Right atrium auricular region (tissue), 2 donors: Measurements from ENCODE around the gene PDLIM7. TPM values are rescaled to one million over a fixed set of nuclear protein-coding genes. Genes with fewer than 3 reads are reported as not detected.
"Not testable (repeated sequence)": the region's sequence is repeated elsewhere in the genome, so short reads cannot be mapped to it uniquely, and the experiment has no call there.

Source experiments
- DNase-seq: peaks from one replicate; pipeline ENCODE4 v3.0.0-alpha.2; 2019; ENCODE audit warnings: low spot score
- H3K27ac ChIP-seq, 2 donors: fragments of 200-600 bp; sonication (generic); 1 replicate in 1 of 2; 2 replicates in 1 of 2; pipeline ENCODE4 v1.5.1; 2016 to 2019
- H3K27me3 ChIP-seq, 2 donors: fragments of 200-600 bp; sonication (generic); one replicate each; pipeline versions ENCODE4 v1.5.1 to v1.6.0; 2017 to 2019
- H3K36me3 ChIP-seq: fragments of 200-600 bp; sonication (generic); one replicate; pipeline ENCODE4 v1.5.1; 2016
- H3K4me1 ChIP-seq, 2 donors: fragments of 200-600 bp; sonication (generic); one replicate each; pipeline versions ENCODE4 v1.5.1 to v1.6.0; 2017 to 2019
- H3K4me3 ChIP-seq, 2 donors: fragments of 200-600 bp; sonication (generic); 1 replicate in 1 of 2; 2 replicates in 1 of 2; pipeline ENCODE4 v1.5.1; 2017 to 2019; ENCODE audit warnings: mild to moderate bottlenecking in 1 of 2, moderate library complexity in 1 of 2
- H3K9me3 ChIP-seq, 2 donors: fragments of 200-600 bp; sonication (generic); one replicate each; pipeline ENCODE4 v1.5.1; 2019
- CTCF ChIP-seq, 2 donors: fragments of 200-600 bp; sonication (generic); IDR thresholded peaks; one replicate each; pipeline ENCODE4 v1.5.1; 2019; ENCODE audit warnings: antibody characterized with exemption in 2 of 2
- total RNA-seq, 2 donors: library from RNA; depleted of rRNA; stranded (reverse); fragments of >200 nt; gene quantifications; one replicate each; pipeline ENCODE4 v1.1.0, GENCODE V29; 2016

Gene PDLIM7
- total RNA-seq, 2 donors from 2014 or later: 45.8 to 56.0 TPM

- H3K4me1 ChIP-seq: peaks cover 0 to 34% of the 10 kb centered on the region in 2 donors
- no peaks in the 10 kb centered on the region for H3K27me3 ChIP-seq
- DNase-seq: no peak
- H3K4me3 ChIP-seq: no peak overlapping the region
- H3K9me3 ChIP-seq: no peaks in the 10 kb centered on the region
- TF ChIP-seq CTCF (IDR thresholded peaks at IDR 0.05): no peak
- H3K27ac ChIP-seq: no peak overlapping the region
- H3K36me3 ChIP-seq: peaks cover 83% of the 10 kb centered on the region
These were observed 8.2 kb downstream of the PDLIM7 start for GRCh38 chr5:177489119-177489716.

- H3K4me1 ChIP-seq: peaks cover 0 to 22% of the 10 kb centered on the region in 2 donors
- no peak overlapping the region for H3K4me3 ChIP-seq
- no peak for DNase-seq
These were observed 9.4 kb downstream of the PDLIM7 start for GRCh38 chr5:177487975-177488374.

GRCh38 chr5:177487144-177487543 lies 10.3 kb downstream of the PDLIM7 start:
- no peak for DNase-seq
- Histone ChIP-seq H3K27ac (no peak overlapping the region), H3K4me1 (peaks cover 0 to 14% of the 10 kb centered on the region in 2 donors), H3K27me3 (no peaks in the 10 kb centered on the region), H3K4me3 (no peak overlapping the region), H3K36me3 (peaks cover 75% of the 10 kb centered on the region), H3K9me3 (no peaks in the 10 kb centered on the region)
- TF ChIP-seq CTCF (IDR thresholded peaks at IDR 0.05): no peak

More at GRCh38 chr5:177487975-177488374, 9.4 kb downstream of the PDLIM7 start:
- no peak for TF ChIP-seq CTCF (IDR thresholded peaks at IDR 0.05)
- no peak overlapping the region for H3K27ac ChIP-seq
- H3K36me3 ChIP-seq: peaks cover 82% of the 10 kb centered on the region
- H3K27me3 ChIP-seq: no peaks in the 10 kb centered on the region
- no peaks in the 10 kb centered on the region for H3K9me3 ChIP-seq

GRCh38 chr5:177486256-177486655 lies 11.1 kb downstream of the PDLIM7 start:
- H3K27me3 ChIP-seq: no peaks in the 10 kb centered on the region
- H3K4me1 ChIP-seq: peaks cover 0 to 10% of the 10 kb centered on the region in 2 donors
- no peaks in the 10 kb centered on the region for H3K9me3 ChIP-seq
- no peak for DNase-seq
- H3K36me3 ChIP-seq: peaks cover 66% of the 10 kb centered on the region
- no peak overlapping the region for H3K27ac ChIP-seq
- TF ChIP-seq CTCF (IDR thresholded peaks at IDR 0.05): no peak
- H3K4me3 ChIP-seq: no peak overlapping the region

GRCh38 chr5:177485753-177486152 lies 11.7 kb downstream of the PDLIM7 start:
- DNase-seq, H3K4me1 ChIP-seq, H3K27ac ChIP-seq, H3K27me3 ChIP-seq, H3K9me3 ChIP-seq, H3K4me3 ChIP-seq: not testable (repeated sequence)
- H3K36me3 ChIP-seq: peaks cover 61% of the 10 kb centered on the region

GRCh38 chr5:177484902-177485549 lies 12.4 kb downstream of the PDLIM7 start:
- H3K4me1 ChIP-seq: peaks cover 0 to 12% of the 10 kb centered on the region in 2 donors
- no peak for DNase-seq
- no peak overlapping the region for H3K27ac ChIP-seq
- H3K27me3 ChIP-seq: no peaks in the 10 kb centered on the region
- H3K4me3 ChIP-seq: no peak overlapping the region
- peaks cover 54% of the 10 kb centered on the region for H3K36me3 ChIP-seq
- no peaks in the 10 kb centered on the region for H3K9me3 ChIP-seq
- TF ChIP-seq CTCF (IDR thresholded peaks at IDR 0.05): no peak
